Memory B cell (primary cell): ENCODE results near the gene CAPG.

ENCODE experiments used
- ATAC-seq: fragments of 150-1000 bp; cut with Tn5 transposase; 2 replicates; pipeline ENCODE4 v1.10.0; 2021; ENCODE audit warnings: low read depth, mild to moderate bottlenecking, moderate library complexity
- DNase-seq, 2 donors: peaks; one replicate each; pipeline ENCODE4 v3.0.0; 2022; ENCODE audit warnings: low spot score in 2 of 2
- H3K27ac Mint-ChIP-seq: one replicate; pipeline ENCODE4 v1.8.0; 2022; ENCODE audit warnings: mild to moderate bottlenecking, moderate library complexity, mixed read lengths
- H3K27me3 Mint-ChIP-seq: one replicate; pipeline ENCODE4 v1.8.0; 2022; ENCODE audit warnings: mixed read lengths
- H3K36me3 Mint-ChIP-seq: one replicate; pipeline ENCODE4 v1.8.0; 2022; ENCODE audit warnings: mild to moderate bottlenecking, mixed read lengths
- H3K4me1 Mint-ChIP-seq: one replicate; pipeline ENCODE4 v1.8.0; 2022; ENCODE audit warnings: mixed read lengths
- H3K4me3 Mint-ChIP-seq: one replicate; pipeline ENCODE4 v1.8.0; 2022; ENCODE audit warnings: mild to moderate bottlenecking, moderate library complexity, mixed read lengths
- H3K9me3 Mint-ChIP-seq: one replicate; pipeline ENCODE4 v1.8.0; 2022; ENCODE audit warnings: mixed read lengths

CAPG gene

DNA sequence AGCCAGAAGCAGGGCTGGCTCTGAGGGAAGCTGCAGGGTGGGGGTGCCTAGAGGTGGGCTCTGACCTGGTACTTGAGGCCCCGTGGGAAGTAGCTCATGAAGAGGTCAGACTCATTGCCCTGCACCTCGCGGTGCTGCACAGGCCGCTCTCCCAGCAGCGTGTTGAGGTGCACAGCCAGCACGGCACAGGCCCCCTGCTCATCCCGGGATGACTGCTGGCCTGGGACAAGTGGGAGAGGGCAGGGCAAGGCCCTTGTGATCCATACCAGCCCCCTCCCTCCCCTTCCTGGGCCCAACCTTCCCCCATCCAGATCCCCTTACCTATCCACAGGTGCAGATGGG is 8.7 kb downstream of the CAPG start:
- peaks cover 1% of the 10 kb centered on the region for H3K9me3 Mint-ChIP-seq
- DNase-seq: no peak
- no peak for ATAC-seq
- peaks cover 36% of the 10 kb centered on the region for H3K36me3 Mint-ChIP-seq
- H3K4me1 Mint-ChIP-seq: peaks cover 12% of the 10 kb centered on the region
- H3K27ac Mint-ChIP-seq: no peak overlapping the region
- H3K4me3 Mint-ChIP-seq: no peak overlapping the region
- H3K27me3 Mint-ChIP-seq: no peaks in the 10 kb centered on the region

DNA sequence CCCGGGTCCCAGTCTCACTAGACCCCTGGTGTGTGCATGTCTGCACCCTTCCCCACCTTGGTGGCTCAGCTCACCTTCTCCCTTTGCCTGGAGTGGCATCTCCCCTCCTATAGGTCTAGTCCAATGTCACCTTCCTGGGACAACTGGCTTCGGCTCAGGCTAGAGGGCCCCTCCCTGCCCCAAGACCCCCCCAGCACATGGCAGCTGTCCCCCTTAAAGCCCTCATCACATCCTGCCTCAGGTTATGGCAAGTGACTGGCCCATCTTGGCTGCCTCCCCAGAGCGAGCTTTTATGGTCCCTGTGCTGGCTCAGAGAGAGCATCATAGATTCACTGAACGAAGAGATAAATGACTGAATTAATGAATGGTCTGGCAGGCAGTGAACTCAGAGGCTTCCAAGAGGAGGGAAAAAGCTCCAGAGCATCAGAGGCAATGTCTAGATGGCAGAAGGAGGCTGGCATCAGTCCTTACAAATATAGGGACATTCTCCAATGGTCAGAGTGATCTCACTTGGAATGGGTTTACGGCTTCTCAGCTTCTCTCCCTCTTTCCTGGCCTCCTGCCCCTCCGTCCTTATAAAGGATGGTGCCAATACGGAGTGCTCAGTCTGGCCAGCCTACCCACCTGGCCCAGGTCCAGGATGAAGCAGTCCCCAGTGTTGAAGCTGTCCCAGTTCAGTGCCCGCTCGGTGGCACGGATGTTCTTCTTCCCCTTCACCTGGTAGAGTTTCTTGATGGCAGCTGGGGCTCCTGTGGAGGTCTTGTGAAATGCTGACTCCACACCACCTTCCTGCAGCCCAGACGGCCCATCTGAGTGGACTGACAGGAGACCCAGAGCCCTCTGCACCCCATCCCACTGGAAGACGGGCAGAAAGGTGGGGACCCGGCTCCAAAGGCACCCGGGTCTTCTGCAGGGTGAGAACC is 9.4 kb downstream of the CAPG start:
- ATAC-seq (no peak), DNase-seq (no peak)
- Mint-ChIP-seq H3K4me1 (peaks cover 12% of the 10 kb centered on the region), H3K27me3 (no peaks in the 10 kb centered on the region), H3K9me3 (peaks cover 1% of the 10 kb centered on the region), H3K36me3 (peaks cover 38% of the 10 kb centered on the region), H3K27ac (peak overlapping the region; percentile 64), H3K4me3 (no peak overlapping the region)

DNA sequence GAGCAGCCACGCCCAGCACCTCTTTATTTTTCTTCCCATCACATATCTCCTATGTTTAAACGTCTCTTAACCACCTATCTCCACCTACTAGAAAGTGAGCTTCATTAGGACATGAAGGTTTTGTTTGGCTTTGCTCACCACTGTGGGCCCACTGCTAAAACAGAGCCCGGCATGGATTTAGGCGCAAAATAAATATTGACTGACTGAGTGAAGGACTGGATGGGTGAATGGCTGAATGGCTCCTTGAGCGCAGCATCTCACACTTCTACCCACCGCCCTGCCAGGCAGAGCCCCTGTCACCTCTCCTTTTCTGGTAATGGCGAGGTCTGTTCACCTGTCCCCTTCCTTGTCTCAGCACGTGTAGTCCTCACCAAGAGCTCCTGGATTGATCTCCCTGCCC is 10.1 kb downstream of the CAPG start:
- Mint-ChIP-seq H3K36me3 (peaks cover 38% of the 10 kb centered on the region), H3K4me3 (no peak overlapping the region), H3K9me3 (peaks cover 1% of the 10 kb centered on the region), H3K27ac (peak overlapping the region; percentile 64), H3K27me3 (no peaks in the 10 kb centered on the region), H3K4me1 (peaks cover 6% of the 10 kb centered on the region)
- no peak for ATAC-seq
- DNase-seq: no peak

GRCh38 chr2:85399183-85399455 is 11.0 kb downstream of the CAPG start:
- DNase-seq (no peak), ATAC-seq (no peak)
- H3K27ac Mint-ChIP-seq: peak overlapping the region; percentile 75
- peaks cover 8% of the 10 kb centered on the region for H3K4me1 Mint-ChIP-seq
- no peaks in the 10 kb centered on the region for H3K27me3 Mint-ChIP-seq
- H3K36me3 Mint-ChIP-seq: peaks cover 44% of the 10 kb centered on the region
- peaks cover 1% of the 10 kb centered on the region for H3K9me3 Mint-ChIP-seq
- H3K4me3 Mint-ChIP-seq: no peak overlapping the region

DNA sequence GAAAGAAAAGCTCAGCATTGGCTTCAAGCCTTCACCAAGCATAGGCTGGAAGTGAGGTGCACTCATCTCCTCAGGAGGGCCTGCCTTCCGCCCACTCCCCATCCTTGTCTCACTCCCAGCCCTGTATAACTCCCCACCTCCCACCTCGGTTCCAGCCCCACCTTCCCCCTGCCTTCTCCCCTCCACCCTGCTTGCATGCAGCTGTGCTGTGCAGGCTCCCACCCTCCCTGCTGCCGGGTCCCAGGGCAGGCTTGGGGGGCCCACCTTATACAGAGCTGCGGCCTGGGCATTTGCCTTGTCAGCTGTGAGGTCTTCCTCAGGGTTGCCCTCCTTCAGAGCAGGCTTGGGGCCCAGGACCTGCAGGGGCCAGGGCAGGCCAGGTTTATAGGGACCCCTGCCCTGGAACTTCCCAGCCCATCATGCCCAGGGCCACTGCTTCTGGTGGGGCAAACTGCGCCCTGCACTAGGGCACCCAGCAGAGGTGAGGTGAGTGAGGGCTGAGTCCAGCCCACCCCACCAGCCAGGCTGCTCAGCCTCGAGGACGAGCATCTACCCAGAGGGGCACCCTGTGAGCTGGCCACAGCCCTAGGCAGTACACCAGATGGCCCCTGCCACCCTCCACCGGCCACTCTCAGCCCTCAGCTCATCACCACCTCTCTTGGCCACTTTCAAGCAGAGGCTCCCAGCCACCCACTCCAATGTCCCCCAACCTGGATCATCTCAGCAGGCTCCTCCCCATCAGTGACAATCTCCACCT is 11.6 kb downstream of the CAPG start:
- Mint-ChIP-seq H3K27me3 (no peaks in the 10 kb centered on the region), H3K4me3 (no peak overlapping the region), H3K36me3 (peaks cover 45% of the 10 kb centered on the region), H3K4me1 (peaks cover 11% of the 10 kb centered on the region), H3K27ac (peak overlapping the region; percentile 75), H3K9me3 (no peaks in the 10 kb centered on the region)
- ATAC-seq: no peak
- DNase-seq: no peak

DNA sequence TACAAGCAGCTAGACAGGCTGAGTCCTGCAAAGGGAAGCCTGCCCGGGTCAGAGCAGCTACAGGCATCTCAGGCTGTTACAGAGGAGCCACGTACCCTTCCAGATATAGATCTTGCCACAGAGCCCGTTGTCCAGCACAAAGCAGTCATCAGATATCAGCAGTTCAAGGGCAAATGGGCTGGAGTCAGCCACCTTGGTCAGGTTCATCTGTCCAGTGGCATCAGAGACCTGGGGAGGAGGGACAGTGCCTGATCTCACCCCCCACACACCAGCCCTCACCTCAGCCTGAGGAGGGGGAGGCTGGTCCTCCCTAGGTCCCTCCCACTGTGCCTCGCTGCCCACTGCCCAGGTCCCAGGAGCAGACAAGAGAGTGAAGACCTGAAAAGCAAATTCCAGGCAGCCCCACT is 12.2 kb downstream of the CAPG start:
- H3K9me3 Mint-ChIP-seq: no peaks in the 10 kb centered on the region
- no peak for ATAC-seq
- DNase-seq: no peak
- peaks cover 11% of the 10 kb centered on the region for H3K4me1 Mint-ChIP-seq
- peaks cover 45% of the 10 kb centered on the region for H3K36me3 Mint-ChIP-seq
- H3K4me3 Mint-ChIP-seq: no peak overlapping the region
- peak overlapping the region; percentile 48 for H3K27ac Mint-ChIP-seq
- H3K27me3 Mint-ChIP-seq: no peaks in the 10 kb centered on the region

GRCh38 chr2:85396531-85397470 is 13.4 kb downstream of the CAPG start:
- Mint-ChIP-seq H3K4me1 (peaks cover 12% of the 10 kb centered on the region), H3K4me3 (no peak overlapping the region), H3K36me3 (peaks cover 40% of the 10 kb centered on the region), H3K27me3 (no peaks in the 10 kb centered on the region), H3K27ac (peak overlapping the region; percentile 48), H3K9me3 (no peaks in the 10 kb centered on the region)
- ATAC-seq (no peak), DNase-seq (no peak)

- peaks cover 16% of the 10 kb centered on the region for H3K4me1 Mint-ChIP-seq
- H3K36me3 Mint-ChIP-seq: peaks cover 39% of the 10 kb centered on the region
- H3K9me3 Mint-ChIP-seq: no peaks in the 10 kb centered on the region
- DNase-seq (no peak), ATAC-seq (no peak)
- H3K27me3 Mint-ChIP-seq: no peaks in the 10 kb centered on the region
- H3K27ac Mint-ChIP-seq: peak overlapping the region; percentile 48
- H3K4me3 Mint-ChIP-seq: no peak overlapping the region
Measured at GRCh38 chr2:85395912-85396475, 14.2 kb downstream of the CAPG start.

DNA sequence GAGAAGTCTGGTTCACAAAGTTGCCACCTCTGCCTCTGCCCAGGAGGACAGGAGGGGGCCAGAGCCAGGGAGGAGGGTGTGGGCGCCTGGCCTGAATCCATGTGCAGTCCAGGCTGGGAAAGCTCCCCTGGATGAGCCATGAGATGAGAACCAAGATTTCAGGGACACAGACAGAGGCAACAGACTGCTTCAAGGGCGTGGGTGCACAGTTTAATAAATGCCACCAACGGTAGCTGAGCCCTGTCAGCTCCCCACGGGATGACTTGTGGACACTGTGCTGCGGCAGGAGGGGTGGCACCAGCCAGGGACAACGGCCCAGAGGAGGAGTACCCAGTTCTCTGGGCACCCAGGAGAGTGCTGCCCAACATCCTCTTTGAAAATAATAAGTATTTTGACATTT is 15.2 kb downstream of the CAPG start:
- no peak for ATAC-seq
- H3K36me3 Mint-ChIP-seq: peaks cover 32% of the 10 kb centered on the region
- DNase-seq: no peak
- no peaks in the 10 kb centered on the region for H3K9me3 Mint-ChIP-seq
- no peaks in the 10 kb centered on the region for H3K27me3 Mint-ChIP-seq
- peak overlapping the region; percentile 95 for H3K27ac Mint-ChIP-seq
- peaks cover 16% of the 10 kb centered on the region for H3K4me1 Mint-ChIP-seq
- H3K4me3 Mint-ChIP-seq: no peak overlapping the region

- peak overlapping the region; percentile 95 for H3K27ac Mint-ChIP-seq
Measured at GRCh38 chr2:85394261-85394681, 15.9 kb downstream of the CAPG start.

GRCh38 chr2:85393836-85394235 is 16.3 kb downstream of the CAPG start:
- Mint-ChIP-seq H3K27me3 (no peaks in the 10 kb centered on the region), H3K4me3 (no peak overlapping the region), H3K9me3 (no peaks in the 10 kb centered on the region), H3K27ac (peak overlapping the region; percentile 95), H3K4me1 (peaks cover 16% of the 10 kb centered on the region), H3K36me3 (peaks cover 27% of the 10 kb centered on the region)
- no peak for DNase-seq
- ATAC-seq: no peak

More at GRCh38 chr2:85394261-85394681, 15.9 kb downstream of the CAPG start:
- Mint-ChIP-seq H3K36me3 (peaks cover 29% of the 10 kb centered on the region), H3K27me3 (no peaks in the 10 kb centered on the region), H3K4me1 (peaks cover 16% of the 10 kb centered on the region), H3K9me3 (no peaks in the 10 kb centered on the region), H3K4me3 (no peak overlapping the region)
- DNase-seq: no peak
- no peak for ATAC-seq

- H3K27ac Mint-ChIP-seq: peak overlapping the region; percentile 95
- no peaks in the 10 kb centered on the region for H3K27me3 Mint-ChIP-seq
- H3K9me3 Mint-ChIP-seq: no peaks in the 10 kb centered on the region
- no peak overlapping the region for H3K4me3 Mint-ChIP-seq
- DNase-seq: peak; percentile 71 to 74
- ATAC-seq: peak; percentile 20
- peaks cover 16% of the 10 kb centered on the region for H3K4me1 Mint-ChIP-seq
- H3K36me3 Mint-ChIP-seq: peaks cover 20% of the 10 kb centered on the region
Measured at GRCh38 chr2:85390941-85391669, 19.1 kb downstream of the CAPG start.

- Mint-ChIP-seq H3K4me1 (peaks cover 13% of the 10 kb centered on the region), H3K27me3 (no peaks in the 10 kb centered on the region), H3K36me3 (peaks cover 17% of the 10 kb centered on the region), H3K4me3 (no peak overlapping the region), H3K27ac (peak overlapping the region; percentile 95), H3K9me3 (no peaks in the 10 kb centered on the region)
- ATAC-seq (no peak), DNase-seq (no peak)
Measured at GRCh38 chr2:85388878-85389538, 21.2 kb downstream of the CAPG start.
